ENCODE measurements around the gene TRIOBP. TPM values are rescaled to one million over a fixed set of nuclear protein-coding genes. Genes with fewer than 3 reads are reported as not detected.

Gene TRIOBP
- total RNA-seq, 6 experiments from 2014 or later, result 74.3 to 92.5 (median 91.6) TPM

GRCh38 chr22:37749831-37750595, 53.2 kb downstream of the TRIOBP start:
- Mint-ChIP-seq H3K27ac (peak overlapping the region; percentile 83), H3K4me1 (ENCODE audit: low read depth) (peaks cover 74% of the 10 kb centered on the region), H3K27me3 (ENCODE audit: insufficient read depth) (peaks cover 2% of the 10 kb centered on the region; the same call in 1 of the 2 replicates), H3K36me3 (ENCODE audit: low read depth) (peaks cover 9% of the 10 kb centered on the region; the same call in 1 of the 2 replicates), H3K4me3 (peak overlapping the region; percentile 91), H3K9me3 (no peaks in the 10 kb centered on the region)
- DNase-seq, result peak; percentile 78
- no peak for TF ChIP-seq CTCF (IDR thresholded peaks at IDR 0.05)

- Mint-ChIP-seq H3K36me3 (ENCODE audit: low read depth) (peaks cover 9% of the 10 kb centered on the region; the same call in 1 of the 2 replicates), H3K9me3 (no peaks in the 10 kb centered on the region), H3K27me3 (ENCODE audit: insufficient read depth) (peaks cover 2% of the 10 kb centered on the region; the same call in 1 of the 2 replicates), H3K4me1 (ENCODE audit: low read depth) (peaks cover 67% of the 10 kb centered on the region), H3K27ac (peak overlapping the region; percentile 83), H3K4me3 (peak overlapping the region; percentile 24; the same call in 1 of the 2 replicates)
- no peak for TF ChIP-seq CTCF (IDR thresholded peaks at IDR 0.05)
- no peak for DNase-seq
Observed at GRCh38 chr22:37750596-37751162, 53.8 kb downstream of the TRIOBP start.

GRCh38 chr22:37751449-37752188, 54.8 kb downstream of the TRIOBP start:
- Mint-ChIP-seq H3K4me1 (ENCODE audit: low read depth) (peaks cover 67% of the 10 kb centered on the region), H3K4me3 (peak overlapping the region; percentile 67), H3K27me3 (ENCODE audit: insufficient read depth) (peaks cover 2% of the 10 kb centered on the region; the same call in 1 of the 2 replicates), H3K9me3 (no peaks in the 10 kb centered on the region), H3K36me3 (ENCODE audit: low read depth) (peaks cover 10% of the 10 kb centered on the region; the same call in 1 of the 2 replicates), H3K27ac (peak overlapping the region; percentile 83)
- no peak for TF ChIP-seq CTCF (IDR thresholded peaks at IDR 0.05)
- DNase-seq, result no peak

GRCh38 chr22:37752189-37753087, 55.6 kb downstream of the TRIOBP start:
- H3K9me3 Mint-ChIP-seq, result no peaks in the 10 kb centered on the region
- H3K36me3 Mint-ChIP-seq (ENCODE audit: low read depth), result peaks cover 13% of the 10 kb centered on the region; the same call in 1 of the 2 replicates
- peak overlapping the region; percentile 67 for H3K4me3 Mint-ChIP-seq
- H3K4me1 Mint-ChIP-seq (ENCODE audit: low read depth), result peaks cover 65% of the 10 kb centered on the region
- peaks cover 2% of the 10 kb centered on the region; the same call in 1 of the 2 replicates for H3K27me3 Mint-ChIP-seq (ENCODE audit: insufficient read depth)
- peak; percentile 92 for DNase-seq
- TF ChIP-seq CTCF (IDR thresholded peaks at IDR 0.05), result peak; percentile 50
- H3K27ac Mint-ChIP-seq, result peak overlapping the region; percentile 83

- H3K27me3 Mint-ChIP-seq (ENCODE audit: insufficient read depth), result no peaks in the 10 kb centered on the region
- no peaks in the 10 kb centered on the region for H3K9me3 Mint-ChIP-seq
- peak overlapping the region; percentile 83 for H3K27ac Mint-ChIP-seq
- DNase-seq, result no peak
- H3K4me1 Mint-ChIP-seq (ENCODE audit: low read depth), result peaks cover 58% of the 10 kb centered on the region
- peaks cover 17% of the 10 kb centered on the region; the same call in 1 of the 2 replicates for H3K36me3 Mint-ChIP-seq (ENCODE audit: low read depth)
- TF ChIP-seq CTCF (IDR thresholded peaks at IDR 0.05), result no peak
- no peak overlapping the region for H3K4me3 Mint-ChIP-seq
Observed at GRCh38 chr22:37753746-37754145, 56.9 kb downstream of the TRIOBP start.
